Endothelial cell of umbilical vein (primary cell): ENCODE results near the gene ID2. TPM values are rescaled to one million over a fixed set of nuclear protein-coding genes. Genes with fewer than 3 reads are reported as not detected.

Experiments used
- BruUV-seq: library from RNA; stranded (reverse); fragments of 400-500 nt; replicated peaks from 2 replicates; lab custom pipeline; 2021; lab: Mats Ljungman, UMichigan
- CTCF ChIA-PET: fragments of 300-600, 350-600 bp; sonication (Branson Sonifier 250); formaldehyde crosslinking; loops from one replicate; lab custom pipeline; 2021; ENCODE audit warnings: antibody characterized with exemption, inconsistent platforms; lab: Charles Lee
- POLR2A ChIA-PET: fragments of 300-600, 350-600 bp; sonication (Branson Sonifier 250); formaldehyde crosslinking; loops from one replicate; lab custom pipeline; 2021; ENCODE audit warnings: antibody characterized with exemption, inconsistent platforms; lab: Charles Lee
- DNase-seq: peaks from one replicate; pipeline ENCODE4 v3.0.0-alpha.2; 2011; ENCODE audit warnings: low read depth, low spot score
- FAIRE-seq: peaks from 2 replicates; lab custom pipeline; 2011; peaks lifted over from hg19 to GRCh38; lab: Jason Lieb, UNC
- H2AFZ ChIP-seq: 2 replicates; pipeline ENCODE4 v1.6.0; 2012; ENCODE audit warnings: low read depth, low read length, control low read depth, inconsistent platforms
- H3K27ac ChIP-seq: 2 replicates; pipeline ENCODE4 v1.5.1; 2011; ENCODE audit warnings: low read depth, mild to moderate bottlenecking, control low read depth, low read length, moderate library complexity; ENCODE audit not compliant: insufficient read depth
- H3K27me3 ChIP-seq, 2 experiments: 2 replicates each; pipeline versions ENCODE4 v1.6.0 to v1.6.1; 2011; ENCODE audit warnings: low read length in 2 of 2, mixed read lengths in 1 of 2; ENCODE audit not compliant: control insufficient read depth in 2 of 2, insufficient read depth in 2 of 2
- H3K36me3 ChIP-seq, 2 experiments: 2 replicates in 1 of 2; 3 replicates in 1 of 2; pipeline ENCODE4 v1.5.1; 2011; ENCODE audit warnings: low read length in 2 of 2, mild to moderate bottlenecking in 1 of 2, moderate library complexity in 1 of 2; ENCODE audit not compliant: control insufficient read depth in 2 of 2, insufficient read depth in 2 of 2; ENCODE audit errors: extremely low read depth in 1 of 2
- H3K4me1 ChIP-seq: 3 replicates; pipeline ENCODE4 v1.5.1; 2011; ENCODE audit warnings: mild to moderate bottlenecking, low read length; ENCODE audit not compliant: control insufficient read depth, insufficient read depth; ENCODE audit errors: extremely low read depth
- H3K4me2 ChIP-seq: 2 replicates; pipeline ENCODE4 v1.6.1; 2011; ENCODE audit warnings: low read length, control low read depth, mixed read lengths; ENCODE audit not compliant: insufficient read depth
- H3K4me3 ChIP-seq, 3 experiments: fragments of 200-600 bp in 1 of 3; sonication (generic), shearing (Covaris generic) in 1 of 3; replicated peaks in 1 of 3; 2 replicates each; pipeline ENCODE4 v1.5.1; 2011 to 2016; ENCODE audit warnings: control low read depth in 3 of 3, low read length in 3 of 3, mild to moderate bottlenecking in 2 of 3, inconsistent platforms in 1 of 3, low read depth in 1 of 3, moderate library complexity in 1 of 3; ENCODE audit not compliant: insufficient read depth in 1 of 3
- H3K79me2 ChIP-seq: 2 replicates; pipeline ENCODE4 v1.6.0; 2012; ENCODE audit warnings: low read length, inconsistent platforms; ENCODE audit not compliant: control insufficient read depth, insufficient read depth
- H3K9ac ChIP-seq: replicated peaks from 2 replicates; pipeline ENCODE3; 2011; ENCODE audit warnings: low read length, control low read depth; ENCODE audit not compliant: insufficient read depth; ENCODE audit errors: extremely low read depth
- H3K9me1 ChIP-seq: replicated peaks from 3 replicates; pipeline ENCODE4 v1.6.0; 2011; ENCODE audit warnings: mild to moderate bottlenecking, low read length; ENCODE audit not compliant: control insufficient read depth, insufficient read depth; ENCODE audit errors: extremely low read depth
- H3K9me3 ChIP-seq: replicated peaks from 2 replicates; pipeline ENCODE4 v1.5.1; 2012; ENCODE audit warnings: low read length, inconsistent platforms; ENCODE audit not compliant: control insufficient read depth, insufficient read depth
- H4K20me1 ChIP-seq: replicated peaks from 2 replicates; pipeline ENCODE3; 2011; ENCODE audit warnings: mild to moderate bottlenecking, low read length; ENCODE audit not compliant: control insufficient read depth, insufficient read depth; ENCODE audit errors: extremely low read depth
- CTCF ChIP-seq, 2 donors: IDR thresholded peaks; 1 replicate in 1 of 2; 2 replicates in 1 of 2; pipeline ENCODE4 v1.5.1; 2011; ENCODE audit warnings: low read length in 2 of 2, mild to moderate bottlenecking in 2 of 2, moderate library complexity in 2 of 2, control low read depth in 1 of 2, inconsistent platforms in 1 of 2, low read depth in 1 of 2; ENCODE audit not compliant: insufficient read depth in 1 of 2; ENCODE audit errors: extremely low read depth in 1 of 2
- EZH2 ChIP-seq: IDR thresholded peaks from 2 replicates; pipeline ENCODE4 v1.6.1; 2012; ENCODE audit warnings: borderline replicate concordance, low read depth, mild to moderate bottlenecking, moderate library complexity, low read length, inconsistent platforms; ENCODE audit not compliant: severe bottlenecking
- FOS ChIP-seq: IDR thresholded peaks from 2 replicates; pipeline ENCODE4 v1.6.1; 2011; ENCODE audit warnings: mild to moderate bottlenecking, low read length, moderate library complexity, borderline replicate concordance; ENCODE audit not compliant: insufficient read depth
- GATA2 ChIP-seq: IDR thresholded peaks from 2 replicates; pipeline ENCODE4 v1.7.0; 2011; ENCODE audit warnings: low read depth, mild to moderate bottlenecking, moderate library complexity, mixed read lengths, low read length; ENCODE audit not compliant: insufficient read length, insufficient read depth
- JUN ChIP-seq: IDR thresholded peaks from 2 replicates; pipeline ENCODE4 v1.6.1; 2011; ENCODE audit warnings: borderline replicate concordance, low read depth; ENCODE audit not compliant: insufficient read length, insufficient read depth
- MAX ChIP-seq: IDR thresholded peaks from 2 replicates; pipeline ENCODE4 v1.6.1; 2011; ENCODE audit not compliant: insufficient read depth, insufficient read length
- MYC ChIP-seq: IDR thresholded peaks from one replicate; pipeline ENCODE4 v1.6.1; 2011; ENCODE audit warnings: mild to moderate bottlenecking, low read depth, low read length
- POLR2A ChIP-seq: IDR thresholded peaks from 2 replicates; pipeline ENCODE4 v1.6.1; 2012; ENCODE audit warnings: low read depth, mild to moderate bottlenecking, control low read depth, low read length
- POLR2AphosphoS5 ChIP-seq: IDR thresholded peaks from 2 replicates; pipeline ENCODE4 v1.6.1; 2012; ENCODE audit warnings: low read depth, mild to moderate bottlenecking, control low read depth, low read length, moderate library complexity; ENCODE audit not compliant: insufficient read depth
- dilution Hi-C: fragments of 300-500 bp; cut with MboI; formaldehyde crosslinking; loops from one replicate; pipeline ENCODE4 v1.15.0; 2019; ENCODE audit warnings: low sequenced_read_pairs; ENCODE audit not compliant: extremely low pct_ligation_motif_present
- intact Hi-C: fragments of 100-400 bp; cut with micrococcal nuclease; formaldehyde crosslinking; loops from one replicate; pipeline ENCODE4 v1.10.0; 2022
- polyA plus RNA-seq, 4 experiments: library from polyadenylated mRNA; depleted of rRNA in 3 of 4; stranded (reverse) in 3 of 4; unstranded in 1 of 4; fragments of >200 nt; gene quantifications; 2 replicates each; pipeline versions ENCODE4 v1.2.1 to v1.2.3, GENCODE V29; 2011 to 2012; ENCODE audit warnings: missing spikeins in 1 of 4
- total RNA-seq: library from RNA; stranded (reverse); gene quantifications from 2 replicates; pipeline ENCODE4 v1.2.3, GENCODE V29; 2021

The ID2 gene
- total and polyA plus RNA-seq, 2 donors (not counting 3 experiments of a cell fraction or from before 2014, with no cell fraction given): 4.1 to 29.1 TPM

GRCh38 chr2:8632755-8633154 lies 49.1 kb upstream of the ID2 start:
- intact Hi-C loops (no loop called here), dilution Hi-C loops (no loop called here)
- H3K4me3 ChIP-seq: no peak overlapping the region
- H3K9ac ChIP-seq: no peak overlapping the region
- H3K79me2 ChIP-seq: no peaks in the 10 kb centered on the region
- no peaks in the 10 kb centered on the region for H3K36me3 ChIP-seq
- H3K27me3 ChIP-seq: no peaks in the 10 kb centered on the region
- no peaks in the 10 kb centered on the region for H4K20me1 ChIP-seq
- no peak for DNase-seq
- H3K27ac ChIP-seq: no peak overlapping the region
- ChIA-PET POLR2A (no interaction called here), CTCF (no interaction called here)
- H3K4me1 ChIP-seq: no peaks in the 10 kb centered on the region
- H3K4me2 ChIP-seq: no peak overlapping the region
- H3K9me3 ChIP-seq: no peaks in the 10 kb centered on the region
- FAIRE-seq: no peak
- no peak overlapping the region for H2AFZ ChIP-seq
- no peaks in the 10 kb centered on the region for H3K9me1 ChIP-seq
- no TSS peak for BruUV-seq
- TF ChIP-seq JUN: no peak
- no peak for TF ChIP-seq POLR2A
- no peak for TF ChIP-seq CTCF (IDR thresholded peaks at IDR 0.05; ENCODE audit: extremely low read depth in 1 of 2, insufficient read depth in 1 of 2, low read depth in 1 of 2, low read length in 2 of 2)
- no peak for TF ChIP-seq MAX
- TF ChIP-seq GATA2: no peak
- no peak for TF ChIP-seq MYC
- TF ChIP-seq FOS: no peak
- TF ChIP-seq POLR2AphosphoS5: no peak
- no peak for TF ChIP-seq EZH2
